Skin of body (tissue), 2 donors: ENCODE measurements around the gene PIP5K1A. TPM values are rescaled to one million over a fixed set of nuclear protein-coding genes. Genes with fewer than 3 reads are reported as not detected.
"Not testable (repeated sequence)": the region's sequence is repeated elsewhere in the genome, so short reads cannot be mapped to it uniquely, and the experiment has no call there.

Experiments
- DNase-seq: peaks from one replicate; lab custom pipeline; 2025; lab: John Stamatoyannopoulos, UW
- total RNA-seq: library from RNA; depleted of rRNA; stranded (reverse); fragments of >200 nt; gene quantifications from one replicate; pipeline ENCODE4 v1.2.3, GENCODE V29; 2014

Gene PIP5K1A, protein sequence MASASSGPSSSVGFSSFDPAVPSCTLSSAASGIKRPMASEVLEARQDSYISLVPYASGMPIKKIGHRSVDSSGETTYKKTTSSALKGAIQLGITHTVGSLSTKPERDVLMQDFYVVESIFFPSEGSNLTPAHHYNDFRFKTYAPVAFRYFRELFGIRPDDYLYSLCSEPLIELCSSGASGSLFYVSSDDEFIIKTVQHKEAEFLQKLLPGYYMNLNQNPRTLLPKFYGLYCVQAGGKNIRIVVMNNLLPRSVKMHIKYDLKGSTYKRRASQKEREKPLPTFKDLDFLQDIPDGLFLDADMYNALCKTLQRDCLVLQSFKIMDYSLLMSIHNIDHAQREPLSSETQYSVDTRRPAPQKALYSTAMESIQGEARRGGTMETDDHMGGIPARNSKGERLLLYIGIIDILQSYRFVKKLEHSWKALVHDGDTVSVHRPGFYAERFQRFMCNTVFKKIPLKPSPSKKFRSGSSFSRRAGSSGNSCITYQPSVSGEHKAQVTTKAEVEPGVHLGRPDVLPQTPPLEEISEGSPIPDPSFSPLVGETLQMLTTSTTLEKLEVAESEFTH
- 70.1 TPM for total RNA-seq

DNA sequence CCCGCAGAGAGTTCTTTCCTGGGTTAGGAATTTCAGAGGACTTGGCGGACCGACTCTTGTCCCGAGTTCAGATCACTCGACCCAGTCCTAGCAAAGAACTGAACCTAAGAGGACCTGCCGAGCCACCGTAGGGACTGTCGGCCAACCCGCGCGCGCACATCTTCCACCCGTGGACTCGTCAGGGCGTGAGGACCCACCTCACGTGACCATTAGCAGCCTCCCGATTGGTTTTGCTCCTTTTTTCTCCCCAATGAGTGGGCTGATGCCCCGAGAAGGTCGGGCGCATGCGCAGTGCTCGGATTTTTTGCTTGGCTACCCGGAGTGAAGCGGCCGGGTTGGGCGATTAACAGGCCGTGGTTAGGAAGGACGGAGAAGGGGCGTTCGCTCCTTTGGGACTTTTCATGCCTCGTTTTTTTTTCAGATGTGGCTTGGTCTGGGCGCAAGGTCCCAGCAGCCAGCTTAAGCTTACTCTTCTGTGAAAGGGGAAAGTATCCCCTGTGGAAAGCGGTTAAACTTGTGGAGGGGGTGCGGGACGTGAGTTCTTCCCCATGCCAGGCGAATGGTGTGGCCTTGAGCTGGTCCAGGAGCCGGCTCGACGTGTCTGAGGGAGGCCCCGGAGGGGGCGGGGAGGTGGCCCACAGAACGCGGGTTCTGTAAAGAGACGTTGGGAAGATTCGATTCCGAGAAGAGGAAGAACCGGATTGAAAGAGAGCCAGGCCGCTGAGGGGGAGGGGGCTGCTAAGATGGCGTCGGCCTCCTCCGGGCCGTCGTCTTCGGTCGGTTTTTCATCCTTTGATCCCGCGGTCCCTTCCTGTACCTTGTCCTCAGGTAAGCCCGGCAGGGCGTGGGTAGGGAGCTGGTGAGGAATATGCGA lies at the start of gene PIP5K1A:
PIP5K1A (plus strand) TSS at position 299 of the 874 bp plus-strand sequence; CDS start at position 744, 445 bp downstream.
- DNase-seq = peak; percentile 98

DNA sequence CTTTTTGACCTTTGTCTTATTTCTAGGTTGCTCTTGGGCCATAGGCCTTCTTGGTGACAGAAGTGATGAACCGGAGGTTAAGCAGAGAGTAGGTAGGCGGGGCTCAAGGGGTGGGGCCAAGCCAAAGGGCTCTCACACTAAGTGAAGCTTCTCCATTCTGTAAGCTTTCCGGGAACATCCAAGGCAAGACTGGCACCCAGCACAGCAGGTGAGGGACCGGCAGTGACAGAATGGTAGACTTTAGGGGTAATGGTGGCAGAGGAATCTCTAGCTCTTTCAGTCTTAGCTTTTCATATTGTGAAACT lies 41.9 kb upstream of the PIP5K1A start, which contains the start of gene TNFAIP8L2:
TNFAIP8L2 (plus strand) TSS at position 135 of the 305 bp plus-strand sequence. CDS start 2,049 bp downstream, outside the sequence.
- DNase-seq = no peak

DNA sequence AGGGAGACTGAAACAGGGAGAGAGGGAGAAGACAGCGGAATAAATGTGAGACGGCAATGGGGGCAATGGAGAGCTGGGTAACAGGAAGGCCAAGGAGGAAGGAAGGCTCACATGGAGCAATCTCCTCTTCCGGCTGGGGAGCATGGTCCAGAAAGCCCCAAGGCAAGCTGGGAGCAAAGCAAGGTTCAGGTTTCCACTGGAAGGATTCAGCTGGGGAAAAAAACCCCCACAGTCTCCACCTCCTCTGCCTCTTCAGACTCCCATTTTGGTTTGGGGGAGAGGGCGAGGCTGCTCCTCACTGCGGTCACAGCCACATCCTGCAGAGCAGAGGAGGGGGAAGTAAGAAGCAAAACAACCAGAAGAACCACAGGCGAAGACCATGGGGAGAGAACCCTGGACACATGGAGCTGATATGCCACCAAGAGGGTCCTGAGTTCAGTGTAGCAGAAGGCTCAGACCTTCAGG lies 41.3 kb upstream of the PIP5K1A start:
- no peak for DNase-seq

DNA sequence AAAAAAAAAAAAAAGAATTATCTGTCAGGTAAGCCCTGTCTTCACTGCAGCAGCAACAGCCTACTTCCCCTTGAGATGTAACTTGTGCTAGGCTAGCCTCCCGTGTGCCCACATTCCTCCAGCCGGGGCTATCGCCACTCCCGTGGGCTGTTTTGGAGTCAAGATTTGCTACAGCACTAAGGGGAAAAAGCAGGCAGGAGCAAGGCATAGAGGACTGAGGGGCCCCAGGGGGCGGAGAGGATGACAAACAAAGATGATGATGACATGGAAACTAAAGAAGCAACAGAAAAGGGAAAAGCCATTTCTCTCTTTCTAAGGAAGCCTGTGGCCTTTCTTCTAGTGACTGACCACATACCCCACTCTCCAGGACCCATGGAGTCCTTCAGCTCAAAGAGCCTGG lies 40.0 kb upstream of the PIP5K1A start:
- no peak for DNase-seq

DNA sequence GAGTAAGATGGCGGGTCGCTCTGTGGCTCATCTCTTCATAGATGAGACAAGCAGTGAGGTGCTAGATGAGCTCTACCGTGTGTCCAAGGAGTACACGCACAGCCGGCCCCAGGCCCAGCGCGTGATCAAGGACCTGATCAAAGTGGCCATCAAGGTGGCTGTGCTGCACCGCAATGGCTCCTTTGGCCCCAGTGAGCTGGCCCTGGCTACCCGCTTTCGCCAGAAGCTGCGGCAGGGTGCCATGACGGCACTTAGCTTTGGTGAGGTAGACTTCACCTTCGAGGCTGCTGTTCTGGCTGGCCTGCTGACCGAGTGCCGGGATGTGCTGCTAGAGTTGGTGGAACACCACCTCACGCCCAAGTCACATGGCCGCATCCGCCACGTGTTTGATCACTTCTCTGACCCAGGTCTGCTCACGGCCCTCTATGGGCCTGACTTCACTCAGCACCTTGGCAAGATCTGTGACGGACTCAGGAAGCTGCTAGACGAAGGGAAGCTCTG lies 39.6 kb upstream of the PIP5K1A start:
- DNase-seq = no peak

DNA sequence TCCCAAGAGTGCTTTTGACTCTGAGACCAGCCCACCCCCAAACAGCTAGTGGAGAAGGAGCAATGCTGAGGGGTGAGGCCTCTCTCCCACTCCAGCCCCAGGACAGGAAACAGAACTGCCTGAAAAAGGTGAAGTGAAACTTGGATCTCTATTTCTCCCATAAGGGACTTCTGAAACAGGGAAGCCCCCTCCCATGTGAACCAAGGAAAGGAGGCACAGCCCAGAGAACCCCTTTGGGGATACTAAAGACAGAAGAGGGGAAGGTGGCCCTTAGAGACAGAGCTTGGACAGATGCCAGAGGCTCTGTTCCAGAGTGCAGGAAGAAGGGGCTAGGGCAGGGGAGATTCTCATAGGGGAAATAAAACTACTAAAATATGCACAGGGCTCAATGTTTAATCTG lies 39.0 kb upstream of the PIP5K1A start:
- DNase-seq = no peak

DNA sequence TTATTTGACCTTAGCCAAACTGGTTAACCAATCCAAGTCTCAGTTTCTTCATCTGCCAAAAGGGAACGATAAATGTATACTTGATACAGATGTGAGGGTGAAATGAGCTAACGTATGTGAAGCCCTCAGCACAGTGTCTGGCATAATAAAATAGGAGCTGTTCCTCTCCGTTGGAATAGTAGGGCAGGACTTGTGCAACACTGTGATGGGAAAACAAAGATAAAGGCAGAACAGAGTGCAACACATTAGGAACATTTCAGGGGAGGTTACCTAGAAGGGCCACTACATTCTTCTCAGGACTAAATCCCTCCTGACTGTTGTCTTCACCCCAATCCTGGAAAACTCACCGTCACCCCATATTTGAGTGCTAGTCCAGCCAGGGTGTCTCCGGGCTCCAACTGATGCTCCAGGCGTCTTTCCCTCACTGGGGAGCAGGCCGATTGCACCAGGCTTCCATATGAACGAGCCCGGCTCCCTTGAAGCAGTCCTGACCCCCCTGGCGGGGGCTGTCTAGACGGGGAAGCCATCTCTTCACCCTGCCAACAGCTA lies 33.5 kb upstream of the PIP5K1A start:
- no peak for DNase-seq

DNA sequence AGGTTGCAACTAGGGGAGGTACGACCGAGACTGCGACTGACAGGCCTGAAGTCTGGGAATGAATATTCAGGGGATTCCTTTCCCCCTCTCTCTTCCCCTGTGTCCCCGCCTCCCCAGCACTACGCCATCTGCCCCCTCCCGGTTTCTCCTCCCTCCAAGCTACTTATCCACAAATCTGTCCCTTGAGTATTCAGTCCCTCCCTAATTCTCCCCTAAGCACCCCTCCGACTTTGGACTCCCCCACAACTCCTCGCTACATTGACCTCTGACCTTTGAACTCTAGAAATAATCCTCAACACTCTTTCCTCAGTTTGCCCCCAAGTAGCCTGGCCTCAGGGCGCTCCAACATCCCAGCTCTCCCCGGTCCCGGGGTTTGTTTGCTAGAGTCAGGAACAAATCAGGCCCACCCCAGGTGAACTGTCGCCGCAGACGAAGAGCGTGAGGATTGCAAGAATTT lies 33.0 kb upstream of the PIP5K1A start:
- peak; percentile 91 for DNase-seq

DNA sequence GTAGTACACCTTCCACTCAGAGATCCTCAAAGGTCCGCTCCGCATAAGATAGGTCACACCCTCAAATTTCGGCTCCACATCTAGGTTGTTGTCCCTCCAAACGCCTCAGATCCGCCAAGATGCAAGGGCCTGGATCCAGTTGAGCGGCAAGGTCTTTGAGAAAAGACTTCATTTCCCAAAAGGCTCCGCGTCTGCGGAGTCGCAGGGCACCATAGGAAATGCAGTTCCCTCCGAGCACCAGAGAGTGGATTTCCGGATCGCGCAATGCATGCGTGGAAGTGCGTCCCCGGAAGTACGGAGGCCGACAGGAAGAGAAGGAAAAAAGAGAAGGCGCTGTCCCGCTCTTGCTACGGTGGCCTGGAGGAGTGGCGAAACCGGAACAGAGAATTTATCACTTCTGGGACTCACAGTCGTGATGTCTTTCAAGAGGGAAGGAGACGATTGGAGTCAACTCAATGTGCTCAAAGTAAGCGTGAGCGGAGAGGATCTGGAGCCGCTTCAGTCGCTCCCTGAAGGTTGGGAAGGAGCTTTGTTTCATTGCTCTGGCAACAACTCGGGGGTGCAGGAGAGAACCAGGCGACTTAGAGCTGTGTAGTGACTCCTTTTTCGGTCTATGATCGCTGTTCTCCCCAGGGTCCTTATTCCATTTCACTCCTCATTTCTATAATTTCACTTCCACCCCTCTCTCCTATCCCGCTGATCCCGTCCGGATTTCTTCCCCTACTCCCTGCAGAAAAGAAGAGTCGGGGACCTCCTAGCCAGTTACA lies 32.4 kb upstream of the PIP5K1A start, which contains the start of the genes LYSMD1 and SCNM1:
LYSMD1 (minus strand) TSS at position 165 of the 767 bp plus-strand sequence. CDS start 644 bp downstream, outside the sequence.
SCNM1 (plus strand) TSS at position 407 of the 767 bp plus-strand sequence; CDS start at position 416, 9 bp downstream.
- peak; percentile 99 for DNase-seq

DNA sequence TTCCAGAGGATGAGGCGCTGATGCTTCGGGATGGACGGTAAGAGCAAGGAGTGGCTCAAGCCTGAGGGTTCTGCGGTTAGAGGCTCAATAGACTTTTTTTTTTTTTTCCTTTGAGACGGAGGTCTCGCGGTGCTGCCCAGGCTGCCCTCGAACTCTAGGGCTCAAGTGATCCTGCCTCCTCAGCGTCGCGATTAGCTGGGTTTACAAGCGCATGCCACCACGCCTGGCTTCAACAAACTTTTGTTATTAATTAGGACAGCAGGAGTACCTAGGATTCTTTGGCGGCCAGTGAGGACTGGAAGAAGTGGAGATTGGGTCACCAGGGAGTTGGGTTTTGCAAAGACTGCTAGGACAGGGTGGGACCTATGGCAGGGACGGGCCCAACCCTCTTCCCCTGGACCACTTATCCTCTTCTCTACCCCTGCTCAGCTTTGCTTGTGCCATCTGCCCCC lies 31.8 kb upstream of the PIP5K1A start:
- no peak for DNase-seq

DNA sequence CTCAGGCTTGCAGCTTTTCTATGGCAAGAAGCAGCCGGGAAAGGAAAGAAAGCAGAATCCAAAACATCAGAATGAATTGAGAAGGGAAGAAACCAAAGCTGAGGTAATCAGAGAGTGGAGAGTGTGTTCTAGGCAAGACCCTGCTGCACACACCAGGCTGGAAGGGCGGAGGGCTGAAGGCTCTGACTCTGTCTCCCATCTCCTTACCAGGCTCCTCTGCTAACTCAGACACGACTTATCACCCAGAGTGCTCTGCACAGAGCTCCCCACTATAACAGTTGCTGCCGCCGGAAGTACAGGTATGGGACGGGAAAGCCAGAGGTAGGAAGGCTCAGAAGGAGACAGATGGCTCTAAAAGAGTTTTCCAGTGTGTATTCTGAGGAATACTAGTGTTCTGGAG lies 31.2 kb upstream of the PIP5K1A start:
- DNase-seq = no peak

DNA sequence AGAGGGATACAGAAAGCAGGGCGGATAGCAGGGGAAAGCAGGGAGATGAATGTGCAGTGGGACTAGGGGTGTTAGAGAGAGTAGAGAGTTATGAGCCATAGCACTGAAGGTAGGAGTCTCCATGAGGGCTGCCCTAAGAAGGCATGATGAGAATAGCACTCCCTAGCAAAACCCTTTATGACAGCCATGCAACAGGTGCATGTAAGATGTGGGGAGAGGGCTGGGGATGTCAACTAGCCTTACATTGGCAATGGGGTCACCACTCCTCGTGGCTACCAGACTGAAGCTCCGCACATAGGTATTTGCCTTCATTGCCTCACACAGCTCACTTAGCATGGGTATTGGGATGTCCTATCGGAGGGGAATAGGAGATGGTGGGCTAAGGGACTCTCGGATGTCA lies 27.2 kb upstream of the PIP5K1A start:
- DNase-seq = no peak

DNA sequence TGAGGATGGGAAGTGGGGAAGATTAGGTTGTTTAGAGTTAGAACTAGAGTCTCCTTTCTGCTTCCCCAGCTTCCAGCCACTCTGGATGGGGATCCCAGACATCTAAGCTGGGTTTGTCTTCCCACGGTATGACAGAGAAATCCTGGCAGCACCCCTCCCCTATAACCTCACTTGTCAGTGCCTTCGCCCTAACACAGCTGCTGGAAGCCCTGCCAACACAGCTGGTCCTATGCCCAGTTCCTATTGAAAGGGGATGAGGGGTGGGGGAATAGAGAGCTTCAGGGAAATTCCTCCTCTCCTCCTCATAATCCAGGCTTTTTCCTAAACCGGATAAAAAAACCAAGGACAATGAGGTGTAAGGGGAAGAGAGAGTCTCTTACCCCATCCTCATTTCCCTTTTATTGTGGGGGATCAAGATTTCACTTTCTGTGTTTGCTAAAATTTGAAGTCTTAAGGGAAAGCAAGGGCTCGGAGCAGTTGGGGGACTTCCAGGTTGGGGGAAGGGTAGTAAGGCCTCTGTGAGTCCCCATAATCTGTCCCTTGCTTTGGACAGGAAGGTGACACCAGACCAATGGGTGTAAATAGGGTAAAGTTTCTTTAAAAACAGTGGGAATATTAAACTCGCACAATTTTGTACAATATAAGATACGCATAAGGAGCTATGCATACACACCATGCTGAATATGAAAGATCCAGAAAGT lies 23.2 kb upstream of the PIP5K1A start:
- no peak for DNase-seq

DNA sequence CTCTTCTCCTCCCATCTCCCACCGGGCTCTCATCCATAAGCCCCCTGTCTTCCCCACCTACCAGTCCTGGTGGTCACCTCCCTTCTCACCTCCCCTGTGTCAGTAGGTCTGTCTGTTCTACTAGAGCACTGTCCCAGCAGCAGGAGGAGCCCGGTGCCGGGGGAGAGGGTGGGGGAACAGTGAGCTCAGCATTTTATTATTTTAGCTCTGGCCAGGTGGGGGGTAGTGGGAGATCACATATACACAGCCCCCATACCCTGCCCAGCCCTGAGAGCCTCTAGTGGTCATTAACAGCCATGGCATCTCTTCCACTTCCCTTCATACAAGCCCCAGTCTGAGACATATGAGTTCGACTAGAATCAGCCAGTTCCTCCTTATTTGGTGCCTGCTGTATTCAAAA lies 22.5 kb upstream of the PIP5K1A start, which contains the start of gene TMOD4:
TMOD4 (minus strand) TSS at position 119 of the 400 bp plus-strand sequence. CDS start 1,106 bp downstream, outside the sequence.
- DNase-seq = no peak

DNA sequence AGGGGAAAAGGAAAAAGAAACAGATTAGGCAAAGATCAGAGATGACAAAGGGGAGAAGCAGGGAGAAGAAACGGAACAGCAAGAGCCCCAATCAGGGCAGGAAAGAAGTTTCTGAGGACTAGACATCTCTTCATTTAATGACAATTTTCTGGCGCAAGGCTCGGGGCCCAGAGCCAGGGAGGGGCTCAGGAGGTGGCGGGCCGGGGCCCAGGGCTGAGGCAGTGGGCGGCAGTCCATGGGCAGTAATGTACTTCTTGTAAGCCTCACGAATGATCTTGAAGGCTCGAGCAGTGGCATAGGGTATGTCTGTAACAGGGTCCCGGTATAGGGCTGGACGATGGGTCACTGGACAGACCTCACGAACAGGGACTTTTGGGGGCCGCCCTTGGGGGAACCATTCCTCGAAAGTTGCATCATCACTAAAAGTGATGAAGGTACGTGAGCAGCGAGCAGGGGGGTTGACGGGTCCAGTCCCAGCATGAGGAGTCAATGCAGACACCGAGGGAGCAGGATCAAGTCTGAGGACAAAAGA lies 21.8 kb upstream of the PIP5K1A start:
- no peak for DNase-seq

DNA sequence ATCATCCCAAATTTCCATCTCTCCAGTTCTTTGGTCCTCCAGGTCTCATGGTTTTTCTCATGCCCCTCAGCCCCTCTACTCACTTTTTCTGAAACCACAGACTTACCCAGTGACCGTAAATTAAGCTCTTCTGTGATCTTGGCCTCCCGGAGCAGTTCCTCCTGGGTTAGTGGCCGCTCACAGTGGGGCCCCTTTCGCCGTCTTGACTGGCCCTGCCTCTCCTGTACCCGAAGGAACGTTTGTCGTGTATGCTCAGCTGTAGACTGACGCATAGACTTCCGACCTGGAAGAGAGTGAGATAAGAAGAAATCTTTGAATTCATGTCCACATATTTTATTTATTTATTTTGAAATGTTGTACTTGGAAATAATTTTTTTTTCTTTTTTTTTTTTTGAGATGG lies 14.1 kb upstream of the PIP5K1A start:
- no peak for DNase-seq

DNA sequence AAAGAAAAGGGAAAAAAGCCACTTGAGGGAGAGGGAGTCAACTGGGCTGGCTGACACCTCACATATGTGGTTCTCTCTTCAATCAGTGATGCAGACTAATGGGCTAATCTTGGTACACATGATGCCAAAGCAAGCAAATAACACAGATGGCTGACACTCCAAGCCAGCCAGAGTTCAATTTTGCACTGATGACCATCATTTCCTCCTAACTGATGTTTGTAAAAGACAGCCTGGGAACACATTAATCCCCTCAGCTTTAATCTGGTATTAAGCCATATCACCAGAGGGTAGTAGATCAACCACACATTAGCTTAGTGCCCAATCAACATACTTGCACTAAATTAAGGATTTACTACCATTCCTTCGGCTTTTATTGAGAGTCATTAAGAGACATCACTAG lies 11.1 kb upstream of the PIP5K1A start:
- no peak for DNase-seq

DNA sequence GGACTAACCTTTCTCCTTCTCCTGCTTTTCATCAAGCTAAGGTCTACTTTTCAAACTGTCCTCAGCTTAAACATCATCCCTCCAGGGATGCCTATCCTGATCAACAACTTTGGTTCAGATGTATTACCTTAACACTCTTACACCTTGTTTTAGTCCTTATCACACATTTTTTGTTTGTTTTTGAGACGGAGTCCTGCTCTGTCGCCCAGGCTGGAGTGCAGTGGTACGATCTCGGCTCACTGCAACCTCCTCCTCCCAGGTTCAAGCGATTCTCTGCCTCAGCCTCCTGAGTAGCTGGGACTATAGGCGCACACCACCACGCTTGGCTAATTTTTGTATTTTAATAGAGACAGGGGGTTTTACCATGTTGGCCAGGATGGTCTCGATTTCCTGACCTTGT lies 9.7 kb upstream of the PIP5K1A start:
- DNase-seq = not testable (repeated sequence)
